ENCODE data around the gene BICRAL.

Gene BICRAL

DNA sequence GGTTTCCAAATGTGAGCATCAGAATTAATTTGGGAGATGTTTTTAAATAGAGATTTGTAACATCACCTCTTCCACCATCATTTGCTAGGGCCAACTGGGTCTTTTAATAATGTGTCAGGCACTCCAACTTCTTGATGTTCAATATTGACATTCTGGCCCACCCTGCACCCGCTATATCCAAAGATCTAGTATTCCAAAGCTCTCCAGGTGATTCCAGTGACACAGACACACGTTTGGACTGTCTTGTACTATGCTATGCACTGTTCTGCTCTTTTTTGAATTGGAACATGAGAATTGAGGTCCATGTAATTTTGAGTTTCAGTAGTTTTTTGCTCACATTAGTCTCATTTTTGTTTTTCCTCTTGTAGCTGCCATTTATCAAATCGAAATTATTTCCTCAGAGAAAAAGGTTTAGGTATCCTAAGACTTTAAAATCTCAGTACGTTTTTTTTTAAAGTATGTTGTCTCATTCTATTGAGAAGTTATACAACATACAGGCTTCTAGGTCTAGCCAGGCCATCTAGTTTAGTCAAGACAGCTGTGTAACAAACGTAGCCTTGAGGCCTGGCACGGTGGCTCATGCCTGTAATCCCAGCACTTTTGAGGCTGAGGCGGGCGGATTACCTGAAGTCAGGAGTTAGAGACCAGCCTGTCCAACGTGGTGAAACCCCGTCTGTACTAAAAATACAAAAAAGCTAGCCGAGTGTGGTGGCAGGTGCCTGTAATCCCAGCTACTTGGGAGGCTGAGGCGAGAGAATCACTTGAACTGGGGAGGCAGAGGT is 3.1 kb downstream of the BICRAL start:
- TF ChIP-seq, protein P1, sequence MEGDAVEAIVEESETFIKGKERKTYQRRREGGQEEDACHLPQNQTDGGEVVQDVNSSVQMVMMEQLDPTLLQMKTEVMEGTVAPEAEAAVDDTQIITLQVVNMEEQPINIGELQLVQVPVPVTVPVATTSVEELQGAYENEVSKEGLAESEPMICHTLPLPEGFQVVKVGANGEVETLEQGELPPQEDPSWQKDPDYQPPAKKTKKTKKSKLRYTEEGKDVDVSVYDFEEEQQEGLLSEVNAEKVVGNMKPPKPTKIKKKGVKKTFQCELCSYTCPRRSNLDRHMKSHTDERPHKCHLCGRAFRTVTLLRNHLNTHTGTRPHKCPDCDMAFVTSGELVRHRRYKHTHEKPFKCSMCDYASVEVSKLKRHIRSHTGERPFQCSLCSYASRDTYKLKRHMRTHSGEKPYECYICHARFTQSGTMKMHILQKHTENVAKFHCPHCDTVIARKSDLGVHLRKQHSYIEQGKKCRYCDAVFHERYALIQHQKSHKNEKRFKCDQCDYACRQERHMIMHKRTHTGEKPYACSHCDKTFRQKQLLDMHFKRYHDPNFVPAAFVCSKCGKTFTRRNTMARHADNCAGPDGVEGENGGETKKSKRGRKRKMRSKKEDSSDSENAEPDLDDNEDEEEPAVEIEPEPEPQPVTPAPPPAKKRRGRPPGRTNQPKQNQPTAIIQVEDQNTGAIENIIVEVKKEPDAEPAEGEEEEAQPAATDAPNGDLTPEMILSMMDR (IDR thresholded peaks at IDR 0.05; ENCODE audit: control insufficient read depth, extremely low read depth, insufficient read depth): no peak
- peak overlapping the region; percentile 60 for H3K4me3 ChIP-seq (ENCODE audit: low read depth, low read length)
- no peak for DNase-seq (ENCODE audit: low read depth)

DNA sequence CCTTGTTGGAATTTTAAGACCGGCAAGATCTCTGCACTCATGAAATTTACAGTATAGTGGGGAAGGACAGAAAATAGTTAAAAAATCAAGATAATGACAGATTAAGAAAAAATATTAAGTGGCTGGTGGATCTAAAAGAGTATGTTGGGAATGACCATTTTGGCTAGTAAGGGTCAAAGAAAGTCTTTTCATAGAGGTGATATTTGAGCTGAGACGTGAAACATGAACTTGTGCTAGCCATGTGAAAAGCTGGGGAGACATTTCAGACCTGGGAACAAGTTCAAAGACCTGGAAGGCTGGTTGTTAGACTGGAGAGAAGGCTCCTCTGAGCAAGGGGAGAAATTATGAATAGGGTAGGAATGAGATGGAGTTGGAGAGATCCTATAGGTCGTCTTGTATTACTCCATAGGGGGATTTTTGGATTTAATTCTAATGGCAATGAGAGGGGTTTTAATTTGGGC is 4.7 kb downstream of the BICRAL start:
- no peak overlapping the region for H3K4me3 ChIP-seq (ENCODE audit: low read depth, low read length)
- DNase-seq (ENCODE audit: low read depth): no peak
- TF ChIP-seq, protein P1 (IDR thresholded peaks at IDR 0.05; ENCODE audit: control insufficient read depth, extremely low read depth, insufficient read depth): no peak

DNA sequence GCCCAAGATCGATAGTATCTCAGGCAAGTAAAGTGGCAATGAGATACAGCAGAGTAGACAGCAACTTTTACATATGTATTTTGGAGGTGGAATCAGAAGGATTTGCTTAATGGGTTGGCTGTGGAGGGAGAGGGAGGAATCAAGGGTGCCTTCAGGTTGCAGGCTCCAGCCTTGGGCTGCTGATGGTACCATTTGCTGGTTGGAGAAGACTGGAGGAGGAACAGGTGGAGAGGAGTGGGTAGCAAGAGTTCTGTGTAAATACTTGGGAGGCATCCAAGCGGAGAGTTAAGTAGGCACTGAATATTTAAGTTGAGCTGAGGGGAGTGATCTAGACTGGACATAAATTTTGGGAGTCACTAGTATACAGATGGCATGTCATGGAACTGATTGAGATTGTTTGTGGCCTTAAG is 5.2 kb downstream of the BICRAL start:
- H3K4me3 ChIP-seq (ENCODE audit: low read depth, low read length): no peak overlapping the region
- TF ChIP-seq, protein P1 (IDR thresholded peaks at IDR 0.05; ENCODE audit: control insufficient read depth, extremely low read depth, insufficient read depth): no peak
- DNase-seq (ENCODE audit: low read depth): no peak

- H3K4me3 ChIP-seq (ENCODE audit: low read depth, low read length): no peak overlapping the region
- TF ChIP-seq, protein P1 (IDR thresholded peaks at IDR 0.05; ENCODE audit: control insufficient read depth, extremely low read depth, insufficient read depth): no peak
- DNase-seq (ENCODE audit: low read depth): no peak
Observed at GRCh38 chr6:42788671-42789070, 6.8 kb downstream of the BICRAL start.

DNA sequence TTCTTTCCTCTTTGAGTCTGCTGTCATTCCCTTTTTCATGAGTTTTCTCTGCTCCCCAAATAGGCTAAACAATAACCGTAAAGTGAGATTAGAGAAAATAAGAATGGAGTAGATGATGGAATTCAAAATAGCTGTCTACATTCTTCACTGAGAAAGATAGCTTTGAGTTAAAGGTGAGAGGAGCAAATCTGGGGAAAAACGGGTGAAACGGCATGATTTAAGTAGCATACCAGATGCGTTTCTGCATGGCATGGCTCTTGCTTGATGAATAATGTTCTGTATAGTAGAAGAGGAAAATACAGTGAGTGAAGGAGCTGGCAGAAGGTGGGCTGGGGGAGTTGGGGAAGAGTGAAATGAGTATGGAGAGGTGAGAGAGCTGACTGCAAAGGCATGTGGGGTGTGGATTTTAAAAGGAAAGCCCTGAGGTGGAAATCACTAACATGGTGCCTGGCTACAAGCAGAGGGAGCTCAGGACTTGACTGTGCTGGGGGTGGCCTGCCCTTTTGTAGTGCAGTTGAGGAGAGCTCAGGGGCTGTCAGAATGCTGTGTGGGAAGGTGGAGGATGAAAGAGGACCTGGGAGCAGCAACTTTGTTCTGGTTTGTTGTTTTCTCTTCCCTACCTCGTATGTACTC is 8.8 kb downstream of the BICRAL start:
- H3K4me3 ChIP-seq (ENCODE audit: low read depth, low read length): no peak overlapping the region
- TF ChIP-seq, protein P1 (IDR thresholded peaks at IDR 0.05; ENCODE audit: control insufficient read depth, extremely low read depth, insufficient read depth): no peak
- DNase-seq (ENCODE audit: low read depth): no peak

- DNase-seq (ENCODE audit: low read depth): no peak
- TF ChIP-seq, protein P1 (IDR thresholded peaks at IDR 0.05; ENCODE audit: control insufficient read depth, extremely low read depth, insufficient read depth): no peak
- H3K4me3 ChIP-seq (ENCODE audit: low read depth, low read length): no peak overlapping the region
Observed at GRCh38 chr6:42791706-42792320, 10.0 kb downstream of the BICRAL start.
